Stimulated activated naive CD4-positive, alpha-beta T cell treated with Interleukin-2 at 50 U/mL for 16 hours (primary cell): Measurements from ENCODE around the gene CFAP20DC.
"Not testable (repeated sequence)": the region's sequence is repeated elsewhere in the genome, so short reads cannot be mapped to it uniquely, and the experiment has no call there.

ENCODE experiments used
- DNase-seq: peaks from one replicate; lab custom pipeline; 2025; lab: John Stamatoyannopoulos, UW

CFAP20DC gene

DNA sequence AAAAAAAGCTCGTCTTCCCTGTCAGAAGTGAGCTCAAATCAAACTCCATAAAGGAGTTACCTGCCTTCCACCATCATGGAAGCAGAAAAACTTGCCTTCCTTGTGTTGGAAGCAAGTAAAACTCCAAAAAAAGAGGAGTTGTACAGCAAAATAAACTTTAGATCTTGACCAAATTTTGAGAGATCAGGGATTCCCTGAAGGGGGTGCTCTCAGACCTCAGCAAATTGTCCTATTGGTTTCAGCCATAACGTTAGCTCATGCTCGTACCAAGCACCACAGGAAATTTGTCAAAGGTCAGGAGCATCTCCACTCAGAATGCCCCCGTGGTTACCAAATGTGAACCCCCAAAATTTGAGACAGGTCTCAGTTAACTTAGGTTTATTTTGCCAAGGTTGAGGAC, 354.5 kb downstream of the CFAP20DC start:
- DNase-seq, result not testable (repeated sequence)

- no peak for DNase-seq
Observed at GRCh38 chr3:58693940-58694850, 355.6 kb downstream of the CFAP20DC start.

DNA sequence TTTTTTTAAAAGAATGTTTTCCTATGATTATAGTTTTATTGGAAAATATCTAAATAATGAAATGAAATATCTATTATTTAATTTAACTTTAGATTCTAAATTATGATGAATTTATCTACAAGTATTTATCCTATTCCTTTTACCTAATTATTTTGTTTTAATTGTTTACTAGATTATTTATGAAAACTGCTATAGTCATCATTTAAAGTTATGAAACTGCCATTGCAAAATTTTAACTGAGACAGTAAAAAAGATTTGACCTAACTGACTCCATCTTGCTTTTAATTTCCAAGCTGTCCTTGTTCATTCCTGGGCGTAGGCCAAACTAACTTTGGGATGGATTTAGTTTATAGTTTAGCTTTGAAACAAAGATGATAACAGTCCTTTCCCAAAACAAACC, 357.3 kb downstream of the CFAP20DC start:
- no peak for DNase-seq
